ENCODE data around the gene DDX51.
"Not testable (repeated sequence)": the region's sequence is repeated elsewhere in the genome, so short reads cannot be mapped to it uniquely, and the experiment has no call there.

DDX51 gene

GRCh38 chr12:132138941-132139871, 4.9 kb downstream of the DDX51 start:
- FAIRE-seq, result no peak

- no peak for FAIRE-seq
Observed at GRCh38 chr12:132137483-132138125, 6.5 kb downstream of the DDX51 start.

- FAIRE-seq, result not testable (repeated sequence)
Observed at GRCh38 chr12:132136226-132136625, 7.9 kb downstream of the DDX51 start.

- not testable (repeated sequence) for FAIRE-seq
Observed at GRCh38 chr12:132134653-132135183, 9.4 kb downstream of the DDX51 start.

- no peak for FAIRE-seq
Observed at GRCh38 chr12:132133952-132134652, 10.0 kb downstream of the DDX51 start.

- FAIRE-seq, result no peak
Observed at GRCh38 chr12:132132609-132133430, 11.3 kb downstream of the DDX51 start.

DNA sequence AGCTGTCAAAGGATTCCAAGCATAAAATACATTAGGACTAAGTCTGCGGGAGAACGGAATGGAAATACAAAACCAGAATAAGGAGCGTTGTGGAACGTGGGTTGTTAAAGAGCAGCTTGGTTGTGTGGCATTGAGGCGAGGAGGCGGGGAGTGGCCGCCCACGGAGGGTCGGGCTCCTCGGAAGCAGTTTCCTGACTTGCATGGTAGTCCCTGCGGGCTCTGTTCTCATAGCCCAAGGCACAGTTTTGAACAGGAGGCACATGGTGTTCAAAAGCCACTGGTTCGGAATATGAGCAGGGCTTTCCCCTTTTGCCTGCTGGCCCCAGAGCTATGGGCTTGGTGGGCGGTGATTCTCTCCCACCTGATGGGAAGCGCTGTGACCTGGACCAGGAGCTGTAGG, 12.2 kb downstream of the DDX51 start:
- no peak for FAIRE-seq

DNA sequence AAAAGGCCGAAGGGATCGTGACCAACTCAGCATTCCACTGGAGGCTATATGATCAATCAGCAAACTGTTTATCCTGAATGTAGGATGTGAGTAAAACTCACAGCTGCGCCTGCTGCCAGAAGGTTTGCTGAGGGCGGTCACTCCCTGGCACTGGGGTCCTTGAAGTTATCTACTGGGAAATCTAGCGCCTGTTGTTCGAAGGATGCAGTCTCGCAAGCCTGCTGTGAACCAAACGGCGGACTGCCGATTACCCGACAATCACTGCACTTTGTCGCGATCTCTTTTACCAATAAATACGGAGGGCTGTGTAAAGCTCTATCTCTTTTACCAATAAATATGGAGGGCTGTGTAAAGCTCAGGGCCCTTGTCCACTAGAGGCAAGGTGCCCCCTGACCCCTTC, 12.9 kb downstream of the DDX51 start:
- no peak for FAIRE-seq

- FAIRE-seq, result no peak
Observed at GRCh38 chr12:132130690-132131089, 13.4 kb downstream of the DDX51 start.

DNA sequence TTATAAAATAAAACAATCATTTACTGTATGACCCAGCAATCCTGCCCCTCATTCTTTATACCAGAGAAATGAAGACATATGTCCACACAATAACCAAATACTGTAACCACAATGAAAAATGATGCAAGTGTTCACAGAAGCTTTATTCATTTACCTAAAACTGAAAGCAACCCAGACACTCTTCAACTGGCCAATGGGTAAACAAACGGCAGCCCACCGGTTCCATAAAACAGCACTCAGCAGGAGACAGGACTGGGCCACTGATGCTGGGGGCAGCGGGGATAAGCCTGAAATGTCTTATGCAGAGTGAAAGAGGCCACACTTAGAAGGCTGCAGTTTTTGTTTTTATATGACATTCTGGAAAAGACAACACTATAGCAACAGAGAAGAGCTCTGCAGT, 15.1 kb downstream of the DDX51 start:
- no peak for FAIRE-seq

GRCh38 chr12:132127041-132127440, 17.1 kb downstream of the DDX51 start:
- FAIRE-seq, result no peak

DNA sequence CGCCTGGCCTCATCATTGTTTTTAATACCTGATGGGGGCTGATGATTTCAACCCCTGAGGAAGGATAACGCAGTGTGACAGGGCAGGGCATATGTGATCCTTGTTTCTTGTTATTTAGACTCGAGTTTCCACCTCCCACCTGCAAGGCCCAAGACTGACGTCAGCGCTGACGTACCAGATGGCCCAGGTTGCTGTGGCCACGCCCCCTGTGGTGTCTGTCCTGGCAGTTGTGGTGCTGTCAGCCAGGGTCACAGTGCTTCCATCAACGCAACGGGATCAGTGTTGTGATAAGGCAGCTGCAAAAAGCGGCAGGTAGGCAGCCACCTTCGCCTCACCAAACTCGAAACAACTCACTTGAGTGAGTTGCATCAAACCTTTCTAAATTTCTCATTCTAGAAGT, 18.4 kb downstream of the DDX51 start:
- no peak for FAIRE-seq

DNA sequence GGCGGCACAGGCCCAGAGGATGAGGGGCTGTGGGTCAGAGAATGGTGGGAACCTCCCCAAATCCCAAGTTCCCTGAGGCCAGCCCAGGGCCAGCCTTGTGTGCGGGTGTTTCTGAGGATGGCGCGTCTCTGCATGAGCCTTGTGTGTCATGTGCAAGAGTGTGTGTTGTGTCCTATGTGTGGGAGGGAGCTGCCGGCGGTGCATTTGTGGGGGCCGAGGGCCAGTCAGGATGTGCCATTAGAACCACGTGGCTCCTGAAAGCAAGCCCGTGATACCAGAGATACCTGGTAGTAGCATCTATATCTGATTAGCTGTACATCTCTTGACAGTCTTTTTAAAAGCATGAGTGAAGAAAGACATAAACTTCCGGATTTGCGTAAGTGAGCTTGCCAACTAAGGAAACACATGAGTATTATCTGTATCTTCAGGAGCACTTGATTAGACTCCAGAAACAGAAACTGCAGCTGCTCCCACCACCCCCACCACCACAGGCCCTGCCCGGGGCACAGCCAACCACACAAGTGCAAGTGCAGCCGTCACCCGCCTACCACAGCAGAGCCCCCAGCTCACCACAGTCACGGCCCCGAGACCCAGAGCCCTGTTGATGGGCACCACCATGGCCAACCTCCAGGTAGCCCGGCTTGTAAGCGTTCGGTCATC, 19.2 kb downstream of the DDX51 start:
- FAIRE-seq, result no peak

DNA sequence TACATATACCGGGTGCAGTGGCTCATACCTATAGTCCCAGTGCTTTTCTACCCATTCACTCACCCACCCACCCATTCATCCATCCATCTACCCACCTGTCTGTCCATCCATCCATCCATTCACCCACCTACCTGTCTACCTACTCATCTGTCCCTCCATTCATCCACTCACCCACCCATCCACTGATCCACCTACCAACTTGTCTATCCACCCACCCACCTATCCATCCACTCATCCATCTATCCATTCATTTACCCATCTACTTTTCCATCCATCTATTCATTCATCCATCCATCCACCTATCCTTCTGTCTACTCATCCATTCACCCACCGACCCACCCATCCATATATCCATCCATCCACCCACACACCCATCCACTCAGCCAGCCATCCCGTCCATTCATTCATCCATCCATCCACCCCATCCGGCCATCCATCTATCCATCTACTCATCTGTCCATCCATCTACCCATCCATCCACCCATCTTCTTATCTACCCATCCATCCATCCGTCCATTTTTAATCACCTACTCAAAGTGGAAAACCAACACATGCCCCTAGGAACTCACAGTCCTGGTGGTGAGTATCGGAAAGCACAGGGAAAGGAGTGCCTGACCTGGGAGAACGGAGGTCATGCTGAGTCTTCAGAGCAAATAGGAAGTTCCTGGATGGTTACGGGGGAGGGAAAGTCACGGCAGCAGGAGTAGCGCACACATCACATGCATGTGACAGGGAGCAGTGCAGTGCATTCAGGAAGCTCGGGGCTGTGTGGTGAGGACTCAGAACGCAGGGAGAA, 20.0 kb downstream of the DDX51 start:
- no peak for FAIRE-seq

DNA sequence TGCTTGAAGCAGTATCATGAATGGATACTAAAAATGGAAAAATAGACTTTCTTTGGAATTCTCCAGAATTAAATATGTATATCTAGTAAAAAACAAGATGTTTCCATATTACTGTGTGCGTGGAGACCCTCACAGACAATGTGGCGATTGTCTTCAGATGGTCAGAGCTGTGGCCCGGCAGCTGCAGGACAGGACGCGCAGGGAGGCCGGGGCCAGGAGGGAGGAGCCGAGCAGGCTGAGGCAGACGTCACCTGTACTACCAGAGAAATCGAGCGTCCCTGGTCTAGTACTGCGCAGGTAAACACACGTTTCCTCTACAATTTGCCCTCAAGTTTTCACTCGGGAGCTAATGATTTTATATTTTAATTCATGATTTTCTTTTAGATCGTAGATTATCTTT, 22.8 kb downstream of the DDX51 start:
- FAIRE-seq, result no peak

- FAIRE-seq, result no peak
Observed at GRCh38 chr12:132118876-132119275, 25.2 kb downstream of the DDX51 start.

GRCh38 chr12:132117558-132117875, 26.6 kb downstream of the DDX51 start:
- no peak for FAIRE-seq

- no peak for FAIRE-seq
Observed at GRCh38 chr12:132116709-132117557, 27.2 kb downstream of the DDX51 start.

- no peak for FAIRE-seq
Observed at GRCh38 chr12:132115500-132115899, 28.6 kb downstream of the DDX51 start.

DNA sequence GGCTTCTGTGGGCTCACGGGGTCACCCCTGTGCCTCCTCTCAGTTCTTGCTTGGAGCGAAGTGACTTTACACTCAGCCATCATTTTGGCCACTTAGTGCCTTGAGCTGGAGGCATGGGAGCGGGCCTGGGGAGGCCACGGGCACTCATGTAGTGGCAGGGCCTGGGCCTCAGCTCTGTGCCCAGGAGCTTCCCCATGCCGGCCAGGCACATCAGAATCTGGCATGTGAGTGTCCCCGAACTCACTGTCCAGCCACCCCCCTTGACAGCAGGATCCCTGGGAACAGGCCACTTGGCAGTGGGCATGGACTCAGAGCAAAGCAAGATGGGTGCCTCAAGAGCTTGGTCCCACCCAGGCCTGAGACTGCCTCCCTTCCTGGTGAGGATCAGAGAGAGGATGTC, 29.5 kb downstream of the DDX51 start:
- FAIRE-seq, result no peak
